ENCODE results near the gene CFAP73.

GRCh38 chr12:113120670-113121370 lies 28.7 kb upstream of the CFAP73 start:
- TF ChIP-seq CTCF (IDR thresholded peaks at IDR 0.05; ENCODE audit: control extremely low read depth in 1 of 3, insufficient read depth in 1 of 3, low read depth in 1 of 3, low read length in 3 of 3) (no peak), ATF2 (IDR thresholded peaks at IDR 0.05; ENCODE audit: low read length) (no peak), EZH2 (IDR thresholded peaks at IDR 0.05; ENCODE audit: low read depth, low read length, severe bottlenecking) (no peak), CEBPB (IDR thresholded peaks at IDR 0.05; ENCODE audit: low read depth, low read length) (no peak), RNF2 (IDR thresholded peaks at IDR 0.05; ENCODE audit: borderline replicate concordance, low read depth, low read length, missing control alignments, poor library complexity, severe bottlenecking) (no peak), POLR2A (IDR thresholded peaks at IDR 0.05; ENCODE audit: control extremely low read depth in 1 of 2, low read depth in 2 of 2, low read length in 2 of 2) (no peak), SRF (IDR thresholded peaks at IDR 0.05; ENCODE audit: low read depth, low read length) (no peak), EP300 (IDR thresholded peaks at IDR 0.05; ENCODE audit: borderline replicate concordance in 1 of 2, low read depth in 2 of 2, low read length in 2 of 2) (no peak)

Data from H1 (cell line).